GM19397 (cell line): ENCODE measurements around the gene RHOU.
"Not testable (repeated sequence)": the region's sequence is repeated elsewhere in the genome, so short reads cannot be mapped to it uniquely, and the experiment has no call there.

ENCODE experiments used
- ATAC-seq: cut with Tn5 transposase; IDR thresholded peaks from one replicate; pipeline ENCODE4 v1.9.1; 2021; ENCODE audit warnings: mild to moderate bottlenecking, moderate library complexity; ENCODE audit not compliant: unreplicated experiment

RHOU gene

DNA sequence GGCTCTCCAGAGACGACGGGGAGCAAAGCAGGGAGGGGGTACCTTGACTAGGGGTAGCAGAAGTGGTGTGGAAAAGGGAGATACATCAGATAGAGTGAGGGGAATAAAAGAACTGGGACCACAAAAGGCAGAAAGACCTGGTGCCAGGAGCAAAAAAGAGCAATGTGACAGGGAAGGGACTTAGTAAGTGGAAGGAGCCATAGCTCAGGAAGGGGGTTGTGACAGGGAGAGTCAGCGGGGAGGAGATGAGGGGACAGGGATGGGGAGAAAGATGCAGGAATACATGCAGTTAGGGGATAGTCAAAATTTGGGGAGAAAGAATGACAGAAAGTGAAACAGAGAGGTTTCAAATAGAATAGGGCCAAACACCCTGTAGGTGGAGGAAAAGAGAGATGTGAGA is 20.5 kb downstream of the RHOU start:
- no peak for ATAC-seq

DNA sequence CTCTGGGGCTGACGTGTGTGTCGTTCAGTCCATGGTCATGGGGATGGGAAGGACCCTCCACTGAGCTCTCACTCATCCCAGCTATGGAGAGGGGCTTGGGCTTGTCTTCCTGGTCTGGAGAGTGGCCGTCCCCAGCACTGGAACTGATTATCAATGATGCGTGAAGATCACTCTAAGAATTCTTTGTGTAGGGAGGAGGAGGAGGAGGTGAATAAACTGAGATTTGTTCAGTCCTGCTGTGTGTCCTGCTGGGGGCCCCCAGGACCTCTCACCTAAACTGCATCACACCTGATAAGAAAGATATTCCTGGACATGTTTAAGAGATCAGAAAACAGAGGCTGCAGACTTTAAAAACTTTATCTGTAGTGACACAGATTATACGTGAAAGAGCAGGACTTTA is 21.2 kb downstream of the RHOU start:
- no peak for ATAC-seq

DNA sequence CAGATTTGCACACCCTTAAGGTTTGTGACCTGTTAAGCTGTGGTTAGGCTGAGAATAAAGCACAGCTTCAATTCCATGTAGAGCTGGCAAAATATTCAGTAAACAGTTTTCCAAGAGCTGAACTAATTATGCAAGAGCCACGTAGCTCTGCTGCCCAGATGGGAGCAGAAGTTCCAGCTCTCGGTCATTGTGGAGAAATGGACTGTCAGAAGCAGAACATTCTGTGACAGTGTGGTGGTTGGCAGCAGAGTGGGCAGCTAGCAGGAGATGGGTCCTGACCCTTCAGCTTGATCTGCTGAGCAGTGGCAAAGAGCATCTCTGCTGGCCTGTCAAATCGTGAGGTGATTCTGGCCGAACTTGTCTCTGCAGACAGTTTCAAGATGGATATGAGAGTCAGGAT is 23.2 kb downstream of the RHOU start:
- no peak for ATAC-seq

DNA sequence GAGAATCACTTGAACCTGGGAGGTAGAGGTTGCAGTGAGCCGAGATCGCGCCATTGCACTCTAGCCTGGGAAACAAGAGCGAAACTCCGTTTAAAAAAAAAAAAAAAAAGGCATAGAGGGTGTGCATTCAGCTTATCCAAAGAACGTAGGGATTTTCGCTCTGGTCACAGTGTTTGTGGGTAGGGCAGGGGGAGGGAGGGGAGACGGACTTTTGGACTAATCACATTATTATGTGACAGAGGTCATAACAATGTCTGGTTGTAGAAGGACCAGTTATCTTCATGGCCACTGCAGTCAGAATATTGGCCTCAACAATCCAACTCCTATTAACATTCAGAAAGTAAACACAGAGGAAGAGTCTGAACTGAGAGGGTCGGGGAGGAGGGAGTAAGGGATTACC is 25.7 kb downstream of the RHOU start:
- no peak for ATAC-seq

DNA sequence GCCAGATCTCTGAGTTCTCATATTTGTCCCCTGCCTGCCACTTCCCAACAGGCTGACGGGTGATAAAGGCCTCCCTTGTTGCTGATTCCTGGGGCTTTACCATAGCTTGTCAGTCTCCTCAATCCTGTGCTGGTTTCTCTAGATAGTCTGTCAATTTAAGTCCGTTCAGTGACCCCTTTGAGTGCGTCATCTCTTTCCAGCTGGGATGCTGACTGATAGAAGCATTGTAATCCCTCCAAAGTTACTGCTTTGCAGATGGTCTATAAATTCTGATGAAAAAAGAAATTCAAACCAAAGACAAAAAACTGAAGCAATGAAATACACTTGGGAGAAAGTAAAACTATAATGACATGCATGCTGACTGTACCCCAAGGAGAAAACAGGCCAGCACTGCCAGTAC is 28.3 kb downstream of the RHOU start:
- ATAC-seq = no peak

DNA sequence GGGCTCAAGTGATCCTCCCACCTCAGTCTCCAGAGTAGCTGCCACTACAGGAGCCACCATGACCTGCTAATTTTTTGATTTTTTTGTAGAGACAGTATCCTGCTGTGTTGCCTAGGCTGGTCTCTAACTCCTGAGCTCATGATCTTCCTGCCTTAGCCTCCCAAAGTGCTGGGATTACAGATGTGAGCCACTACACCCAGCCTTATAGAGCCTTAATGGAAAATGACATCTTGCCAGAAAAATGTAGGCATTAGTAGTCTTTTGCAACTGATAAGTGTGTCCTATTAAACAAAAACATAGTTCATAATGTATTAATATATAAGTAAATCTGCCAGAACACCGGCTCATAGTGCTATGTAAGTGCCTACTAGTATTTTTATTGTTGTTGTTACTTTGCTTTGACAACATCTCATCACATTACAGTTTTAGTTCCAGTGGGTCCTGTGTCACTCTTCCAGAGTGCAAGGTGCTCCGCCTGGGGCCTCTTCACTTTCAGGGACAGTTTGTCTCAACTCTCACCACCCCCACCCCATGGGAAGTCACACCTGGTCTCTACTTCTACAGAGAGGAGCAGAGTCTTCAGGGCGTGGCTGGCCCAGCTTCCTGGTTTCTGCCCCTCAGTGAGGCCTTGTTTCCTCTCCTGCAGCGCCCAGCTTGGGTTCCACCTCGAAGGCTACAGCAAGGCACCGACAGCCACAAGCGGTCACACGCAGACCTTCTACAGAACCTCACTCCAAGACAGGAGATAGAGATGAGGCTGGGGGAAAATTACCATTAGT is 30.1 kb downstream of the RHOU start:
- no peak for ATAC-seq

DNA sequence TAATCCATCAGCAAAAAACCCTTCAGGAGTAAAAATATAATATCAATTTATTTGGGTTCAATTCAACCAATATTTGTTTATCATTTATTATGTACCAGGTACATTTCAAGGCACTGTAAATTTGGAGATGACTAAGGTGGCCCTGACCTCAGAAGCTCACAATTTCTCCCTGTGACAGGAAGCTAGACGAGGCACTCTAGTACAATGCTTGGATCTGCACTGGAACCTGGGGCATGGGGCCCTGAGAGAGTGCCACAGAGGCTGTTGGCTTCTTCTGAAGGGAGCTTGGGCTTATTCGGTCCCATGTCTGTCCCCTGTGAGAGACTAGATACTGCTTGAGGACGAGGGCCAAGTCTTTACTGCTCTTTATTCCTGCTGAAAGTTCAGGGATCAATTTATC is 31.5 kb downstream of the RHOU start:
- ATAC-seq = no peak

DNA sequence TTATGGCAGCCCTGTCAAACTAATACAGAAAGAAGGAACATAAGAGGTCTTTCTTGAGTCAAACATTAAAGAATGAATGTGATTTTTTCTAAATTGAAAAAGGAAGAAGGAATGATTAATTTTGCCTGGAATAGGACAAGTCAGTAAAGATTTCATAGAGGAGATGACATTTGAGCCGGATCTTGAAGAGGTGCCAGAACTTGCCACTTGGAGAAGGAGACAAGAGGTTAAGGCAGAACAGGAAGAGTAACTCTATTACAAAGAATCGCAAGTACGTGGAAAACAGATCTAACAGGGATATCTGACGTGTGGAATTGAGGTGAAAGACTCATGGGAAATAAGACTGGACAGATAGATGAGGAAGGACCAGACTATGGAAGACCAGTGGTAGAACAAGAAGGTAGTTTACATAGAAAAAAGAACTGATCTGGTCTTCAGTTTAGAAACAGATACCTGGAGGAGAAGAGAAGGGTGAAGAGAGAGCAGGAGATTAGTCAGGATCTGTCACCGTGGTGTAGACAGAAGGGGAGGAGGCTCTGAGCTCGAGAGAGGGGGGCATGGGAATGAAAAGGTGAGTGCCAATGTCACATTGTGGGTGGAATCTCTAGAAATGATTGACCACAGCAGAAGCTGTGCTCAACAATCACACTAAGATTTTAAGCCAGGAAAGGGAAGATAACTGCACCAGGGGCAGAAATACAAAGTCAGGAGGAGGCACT is 32.5 kb downstream of the RHOU start:
- no peak for ATAC-seq

DNA sequence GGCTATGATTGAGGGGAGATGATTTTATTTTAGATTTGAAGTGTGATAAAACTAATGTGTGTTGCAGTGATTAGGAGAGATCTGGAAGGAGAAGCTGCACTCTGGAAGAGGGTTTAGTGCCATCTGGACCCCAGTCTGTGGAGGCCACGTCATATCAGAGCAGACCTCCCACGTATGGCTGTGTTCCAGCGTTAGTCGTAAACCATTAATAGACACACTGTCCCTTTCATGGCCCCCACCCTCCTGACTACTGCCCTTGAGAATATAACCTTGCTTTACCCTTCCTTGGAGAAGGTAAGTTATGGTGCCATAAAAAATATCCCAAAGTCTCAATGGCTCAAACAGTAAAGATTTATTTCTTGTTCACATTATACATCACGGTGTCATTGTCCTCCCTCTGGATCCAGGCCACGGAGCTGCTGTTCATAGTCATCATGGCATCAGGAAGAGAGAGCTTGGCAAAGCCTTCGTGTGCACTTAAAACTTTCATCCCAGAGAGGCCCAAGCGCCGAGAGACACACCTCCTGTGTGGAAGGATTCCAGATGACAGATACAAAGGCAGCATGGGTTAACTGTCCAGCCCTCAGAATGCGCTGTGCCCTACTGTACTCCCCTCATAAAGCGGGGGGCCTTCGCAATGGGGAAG is 33.2 kb downstream of the RHOU start:
- ATAC-seq = no peak

DNA sequence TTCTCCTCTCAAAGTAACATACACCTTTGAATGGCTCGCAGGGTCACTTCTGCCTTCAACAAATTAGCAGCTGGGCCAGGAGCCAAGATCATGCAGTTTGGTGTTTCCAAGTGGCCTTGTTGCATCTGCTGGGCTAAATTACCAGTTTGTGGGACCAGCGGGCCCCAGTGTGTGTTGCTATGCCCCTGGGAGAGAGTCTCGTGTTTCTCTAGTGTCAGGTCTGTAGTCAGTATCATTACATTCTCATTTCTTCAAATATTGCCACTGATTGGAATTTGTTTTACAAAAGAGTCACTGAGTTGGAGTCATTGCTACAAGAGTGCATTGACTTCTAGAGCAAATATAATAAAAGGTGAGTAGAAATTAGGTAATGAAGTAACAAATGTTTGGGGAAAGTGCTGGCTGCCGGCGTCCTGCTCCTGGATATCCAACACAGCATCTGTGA is 35.5 kb downstream of the RHOU start:
- ATAC-seq = no peak

DNA sequence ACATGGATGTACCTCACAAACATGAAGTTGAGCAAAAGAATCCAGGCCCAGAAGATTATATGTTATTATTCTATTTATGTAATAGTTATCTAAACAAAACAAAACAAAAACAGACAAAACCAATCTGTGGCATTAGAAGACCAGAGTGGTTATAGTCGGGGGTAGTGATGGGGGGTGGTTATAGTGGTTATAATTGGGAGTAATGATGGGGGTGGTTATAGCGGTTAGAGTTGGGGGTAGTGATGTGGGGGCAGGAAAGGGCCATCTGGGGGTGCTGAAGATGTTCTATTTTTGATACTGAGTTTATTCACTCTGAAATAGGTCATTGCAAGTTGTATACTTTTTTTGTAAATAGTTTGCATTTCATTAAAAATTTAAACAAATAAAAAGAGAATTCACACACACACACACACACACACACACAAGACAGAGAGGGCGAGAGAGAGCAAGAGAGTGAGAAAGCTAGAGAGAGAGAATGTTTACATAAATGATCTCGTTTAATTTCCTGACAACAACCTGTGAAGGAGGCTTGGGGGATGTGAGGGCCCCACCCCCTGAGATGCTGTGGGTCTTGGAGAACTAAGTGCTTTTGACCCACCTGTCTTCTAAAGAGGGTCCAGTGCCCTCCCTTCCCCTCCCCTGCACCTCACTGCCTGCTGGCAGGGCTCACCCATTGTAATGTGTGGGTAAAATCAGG is 37.4 kb downstream of the RHOU start:
- no peak for ATAC-seq

DNA sequence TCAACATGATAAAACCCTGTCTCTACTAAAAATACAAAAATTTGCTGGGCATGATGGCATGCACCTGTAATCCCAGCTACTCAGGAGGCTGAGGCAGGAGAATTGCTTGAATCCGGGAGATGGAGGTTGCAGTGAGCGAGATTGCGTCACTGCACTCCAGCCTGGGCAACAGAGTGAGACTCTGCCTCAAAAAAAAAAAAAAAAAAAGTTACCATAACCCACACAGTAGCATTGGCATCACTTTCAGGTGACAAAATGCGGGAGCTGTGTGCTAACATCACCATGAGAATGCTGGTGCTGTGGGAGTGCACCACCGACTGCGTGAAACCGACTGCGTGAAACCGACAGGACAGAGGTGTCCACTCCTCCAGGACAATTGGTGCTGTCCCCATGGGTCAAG is 40.7 kb downstream of the RHOU start:
- not testable (repeated sequence) for ATAC-seq

DNA sequence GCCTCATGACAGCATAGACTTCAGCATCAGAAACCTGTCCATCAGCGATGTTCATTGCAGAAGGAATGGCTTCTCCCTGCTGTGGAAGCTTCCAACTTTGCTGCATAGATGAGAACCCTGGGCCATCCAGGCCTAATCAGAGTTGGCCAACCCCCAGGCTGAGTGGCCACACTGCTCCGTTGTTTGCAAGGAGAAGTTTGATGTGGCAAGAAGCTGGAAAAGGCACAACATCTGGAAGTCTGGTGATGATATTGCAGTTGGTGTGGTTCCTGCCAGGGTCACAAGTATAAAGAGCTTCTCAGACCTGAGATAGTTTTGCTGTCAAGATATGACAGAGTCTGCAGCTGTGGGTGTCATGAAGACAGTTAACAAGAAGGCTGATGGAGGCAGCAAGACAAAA is 41.2 kb downstream of the RHOU start:
- no peak for ATAC-seq

DNA sequence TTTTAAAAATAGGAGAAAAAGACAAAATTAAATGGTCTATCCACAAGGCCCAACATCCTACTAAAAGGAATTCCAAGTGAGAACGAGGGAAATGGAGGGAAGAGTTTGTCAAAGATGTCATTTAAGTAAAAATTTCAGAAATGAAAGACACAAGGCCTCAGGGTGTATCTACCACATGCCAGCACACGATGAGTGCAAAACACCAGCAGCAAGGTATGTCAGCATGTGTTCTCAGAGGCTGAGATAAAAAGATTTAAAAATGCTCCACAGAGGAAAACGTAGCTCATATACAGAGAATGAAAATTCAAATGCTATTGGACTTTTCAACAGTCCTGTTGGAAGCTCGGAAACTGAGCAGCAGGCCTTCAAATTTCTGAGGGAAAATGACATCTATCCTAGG is 42.0 kb downstream of the RHOU start:
- ATAC-seq = no peak

DNA sequence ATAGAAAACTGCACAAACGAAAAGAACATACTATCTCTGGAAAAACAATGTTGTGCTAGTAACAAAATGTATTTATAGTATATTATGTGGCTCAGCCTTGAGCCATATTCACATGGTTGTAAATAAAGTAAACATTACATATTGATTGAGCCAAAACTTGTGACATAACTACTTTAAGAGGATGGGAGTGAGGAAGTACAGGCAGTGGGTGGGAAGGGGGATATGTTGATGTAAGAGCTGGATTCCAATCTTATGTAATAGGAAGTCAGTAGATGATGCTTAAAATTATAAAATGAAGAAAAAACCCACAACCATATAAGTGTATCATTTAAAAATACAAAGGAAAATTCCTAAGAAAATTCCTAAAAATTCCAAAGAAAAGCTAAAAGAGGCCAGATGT is 42.7 kb downstream of the RHOU start:
- no peak for ATAC-seq

DNA sequence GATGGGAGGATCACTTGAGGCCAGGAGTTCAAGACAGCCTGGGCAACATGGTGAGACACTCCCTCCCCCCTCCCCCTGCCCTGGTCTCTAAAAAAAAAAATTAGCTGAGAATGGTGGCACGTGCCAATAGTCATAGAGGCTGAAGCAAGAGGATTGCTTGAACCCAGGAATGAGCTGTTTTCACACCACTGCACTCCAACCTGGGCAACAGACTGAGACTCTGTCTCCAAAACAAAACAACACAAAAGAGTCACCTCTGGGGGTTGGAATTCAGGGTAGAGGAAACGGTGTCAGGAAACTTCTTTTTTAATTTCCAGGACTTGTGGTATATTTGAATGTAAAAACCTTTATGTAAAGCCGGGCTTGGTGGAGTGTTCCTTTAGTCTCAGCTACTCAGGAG is 43.2 kb downstream of the RHOU start:
- ATAC-seq = no peak

DNA sequence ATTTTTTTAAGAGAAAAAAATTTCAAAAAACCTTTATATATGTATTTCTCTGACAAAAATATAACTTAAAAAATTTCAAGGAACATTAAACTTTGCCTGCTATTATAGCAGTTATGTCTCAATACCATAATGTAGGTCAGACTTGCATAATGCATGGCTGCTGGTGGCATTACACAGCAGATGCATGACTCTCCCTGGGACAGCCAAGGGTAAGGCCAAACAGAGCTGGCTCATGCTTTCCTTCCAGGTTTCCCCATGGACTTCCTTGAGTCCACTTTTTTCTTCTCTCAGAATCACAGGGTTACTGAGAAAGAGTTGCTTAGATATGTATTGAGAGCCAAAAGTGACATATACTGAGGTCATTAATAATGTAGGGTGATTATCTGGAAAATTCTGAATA is 43.7 kb downstream of the RHOU start:
- ATAC-seq = no peak

DNA sequence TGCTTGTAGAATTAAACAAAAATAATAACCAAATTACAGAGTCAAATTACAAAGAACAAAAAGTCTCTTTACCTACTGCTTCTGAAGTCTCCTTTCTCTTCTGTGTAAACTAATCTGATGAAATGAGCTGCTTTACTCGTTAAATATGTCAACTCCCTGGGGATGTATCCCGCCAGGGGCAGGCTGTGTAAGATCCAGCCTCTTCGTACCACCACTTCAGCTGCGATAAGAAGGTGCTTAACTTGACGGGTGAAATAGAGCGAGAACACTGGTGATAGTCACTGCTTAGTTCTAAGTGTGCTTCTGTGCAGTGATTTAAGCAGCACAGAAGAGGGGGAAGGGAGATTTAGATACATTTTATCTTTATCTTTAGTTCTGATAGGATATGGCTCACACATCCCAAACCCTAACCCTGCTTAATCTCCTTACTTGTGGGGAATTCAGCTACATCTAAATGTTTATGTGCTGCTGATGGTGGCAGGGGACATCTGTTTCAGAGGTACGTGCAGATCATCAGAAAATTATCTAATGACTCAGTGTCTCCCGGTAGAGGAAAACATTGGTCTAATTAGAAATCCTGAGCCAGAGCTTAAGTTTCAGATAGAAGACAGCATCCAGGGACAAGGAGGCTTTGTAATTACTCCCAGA is 46.0 kb downstream of the RHOU start:
- no peak for ATAC-seq

DNA sequence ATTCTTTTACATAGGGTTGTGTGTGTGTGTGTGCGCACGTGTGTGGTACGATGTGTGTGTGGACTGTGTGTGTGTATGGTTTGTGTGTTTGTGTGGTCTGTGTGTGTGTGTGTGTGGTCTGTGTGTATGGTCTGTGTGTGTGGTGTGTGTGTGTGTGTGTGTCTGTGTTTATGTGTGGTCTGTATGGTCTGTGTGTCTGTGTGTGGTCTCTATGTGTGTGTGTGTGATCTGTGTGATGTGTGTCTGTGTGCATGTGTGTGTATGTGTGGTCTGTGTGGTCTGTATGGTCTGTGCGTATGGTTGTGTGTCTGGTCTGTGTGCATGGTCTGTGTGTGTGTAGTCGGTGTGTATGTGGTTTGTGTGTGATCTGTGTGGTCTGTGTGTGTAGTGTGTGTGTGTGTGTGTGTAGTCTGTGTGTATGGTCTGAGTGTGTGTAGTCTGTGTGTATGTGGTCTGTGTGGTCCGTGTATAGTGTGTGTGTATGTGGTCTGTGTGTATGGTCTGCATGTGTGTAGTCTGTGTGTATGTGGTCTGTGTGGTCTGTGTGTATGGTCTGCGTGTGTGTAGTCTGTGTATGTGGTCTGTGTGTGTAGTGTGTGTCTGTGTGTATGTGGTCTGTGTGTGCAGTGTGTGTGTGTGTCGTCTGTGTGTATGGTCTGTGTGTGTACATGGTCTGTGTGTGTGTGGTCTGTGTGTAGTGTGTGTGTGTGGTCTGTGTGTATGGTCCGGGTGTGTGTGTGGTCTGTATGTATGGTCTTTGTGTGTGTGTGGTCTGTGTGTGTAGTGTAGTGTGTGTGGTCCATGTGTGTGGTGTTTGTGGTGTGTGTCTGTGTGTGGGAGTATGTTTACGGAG is 46.8 kb downstream of the RHOU start:
- ATAC-seq = no peak
